Keratinocyte (primary cell): Measurements from ENCODE around the gene NPNT. TPM values are rescaled to one million over a fixed set of nuclear protein-coding genes. Genes with fewer than 3 reads are reported as not detected.

Experiments used
- DNase-seq: peaks from one replicate; pipeline ENCODE4 v3.0.0-alpha.2; 2011; ENCODE audit warnings: low read depth, missing footprints, low spot score
- FAIRE-seq: peaks from 2 replicates; lab custom pipeline; 2011; peaks lifted over from hg19 to GRCh38; lab: Jason Lieb, UNC
- H2AFZ ChIP-seq: 2 replicates; pipeline ENCODE4 v1.6.0; 2012; ENCODE audit warnings: low read length, control low read depth, inconsistent platforms; ENCODE audit not compliant: control insufficient read depth
- H3K27ac ChIP-seq: 2 replicates; pipeline ENCODE4 v1.5.1; 2011; ENCODE audit warnings: low read length; ENCODE audit not compliant: control insufficient read depth, insufficient read depth
- H3K27me3 ChIP-seq: 3 replicates; pipeline ENCODE4 v1.6.0; 2011; ENCODE audit warnings: low read length; ENCODE audit not compliant: control insufficient read depth, insufficient read depth; ENCODE audit errors: extremely low read depth
- H3K36me3 ChIP-seq, 2 experiments: 2 replicates in 1 of 2; 3 replicates in 1 of 2; pipeline ENCODE4 v1.5.1; 2011; ENCODE audit warnings: low read length in 2 of 2, mild to moderate bottlenecking in 1 of 2; ENCODE audit not compliant: control insufficient read depth in 2 of 2, insufficient read depth in 2 of 2; ENCODE audit errors: extremely low read depth in 1 of 2
- H3K4me1 ChIP-seq: 3 replicates; pipeline ENCODE4 v1.5.1; 2011; ENCODE audit warnings: low read length; ENCODE audit not compliant: control insufficient read depth, insufficient read depth; ENCODE audit errors: extremely low read depth
- H3K4me2 ChIP-seq: 3 replicates; pipeline ENCODE4 v1.6.0; 2011; ENCODE audit warnings: low read depth, low read length; ENCODE audit not compliant: control insufficient read depth, insufficient read depth; ENCODE audit errors: extremely low read depth
- H3K4me3 ChIP-seq, 3 experiments: fragments of 200-600 bp in 1 of 3; sonication (generic) in 1 of 3; 2 replicates in 2 of 3; 3 replicates in 1 of 3; pipeline ENCODE4 v1.5.1; 2011 to 2016; ENCODE audit warnings: low read length in 3 of 3, mild to moderate bottlenecking in 3 of 3, control low read depth in 2 of 3, inconsistent platforms in 1 of 3, low read depth in 1 of 3, mixed read lengths in 1 of 3, mixed run types in 1 of 3, moderate library complexity in 1 of 3; ENCODE audit not compliant: control insufficient read depth in 2 of 3, insufficient read depth in 2 of 3; ENCODE audit errors: extremely low read depth in 1 of 3
- H3K79me2 ChIP-seq: 2 replicates; pipeline ENCODE4 v1.6.0; 2012; ENCODE audit warnings: low read length; ENCODE audit not compliant: control insufficient read depth, insufficient read depth
- H3K9ac ChIP-seq: 3 replicates; pipeline ENCODE4 v1.6.0; 2011; ENCODE audit warnings: low read length; ENCODE audit not compliant: control insufficient read depth, insufficient read depth; ENCODE audit errors: extremely low read depth
- H3K9me1 ChIP-seq: 3 replicates; pipeline ENCODE4 v1.6.0; 2011; ENCODE audit warnings: low read length; ENCODE audit not compliant: control insufficient read depth, insufficient read depth; ENCODE audit errors: extremely low read depth
- H3K9me3 ChIP-seq: 2 replicates; pipeline ENCODE4 v1.5.1; 2012; ENCODE audit warnings: low read depth, low read length; ENCODE audit not compliant: control insufficient read depth
- H4K20me1 ChIP-seq: 3 replicates; pipeline ENCODE4 v1.6.0; 2011; ENCODE audit warnings: low read length; ENCODE audit not compliant: control insufficient read depth, insufficient read depth; ENCODE audit errors: extremely low read depth
- CTCF ChIP-seq, 3 experiments: IDR thresholded peaks in 1 of 3; conservative IDR thresholded peaks in 1 of 3; optimal IDR thresholded peaks in 1 of 3; 2 replicates in 2 of 3; 3 replicates in 1 of 3; pipeline versions ENCODE3 to v1.5.1; 2011; ENCODE audit warnings: low read length in 3 of 3, mild to moderate bottlenecking in 3 of 3, moderate library complexity in 2 of 3, control low read depth in 1 of 3, inconsistent platforms in 1 of 3; ENCODE audit not compliant: insufficient read depth in 2 of 3; ENCODE audit errors: extremely low read depth in 1 of 3
- EZH2 ChIP-seq: IDR thresholded peaks from one replicate; pipeline ENCODE4 v1.6.1; 2012; ENCODE audit warnings: inconsistent platforms, mild to moderate bottlenecking, low read length, moderate library complexity
- dilution Hi-C: fragments of 300-500 bp; cut with MboI; formaldehyde crosslinking; loops from one replicate; pipeline ENCODE4 v1.7.0; 2020; ENCODE audit warnings: low sequenced_read_pairs; ENCODE audit not compliant: extremely low pct_ligation_motif_present
- polyA plus RNA-seq, 5 experiments: library from polyadenylated mRNA; depleted of rRNA in 3 of 5; stranded (reverse) in 3 of 5; stranded (forward) in 1 of 5; unstranded in 1 of 5; fragments of >200 nt; gene quantifications; 1 replicate in 1 of 5; 2 replicates in 3 of 5; 3 replicates in 1 of 5; pipeline versions ENCODE4 v1.2.1 to v1.2.3, GENCODE V29; 2011 to 2012; ENCODE audit warnings: missing spikeins in 2 of 5, low read depth in 1 of 5, low replicate concordance in 1 of 5

Gene NPNT
- polyA plus RNA-seq, 1 donor (not counting 4 experiments of a cell fraction or from before 2014, with no cell fraction given) = 0.46 TPM

- Histone ChIP-seq H3K36me3 (no peaks in the 10 kb centered on the region), H3K9ac (no peak overlapping the region), H3K79me2 (no peaks in the 10 kb centered on the region), H3K9me1 (no peaks in the 10 kb centered on the region), H3K27me3 (no peaks in the 10 kb centered on the region), H3K4me1 (peaks cover 6% of the 10 kb centered on the region), H3K4me2 (no peak overlapping the region), H4K20me1 (no peaks in the 10 kb centered on the region), H2AFZ (no peak overlapping the region), H3K4me3 (no peak overlapping the region), H3K9me3 (no peaks in the 10 kb centered on the region), H3K27ac (no peak overlapping the region)
- dilution Hi-C loops = no loop called here
- no peak for FAIRE-seq
- DNase-seq = peak; percentile 57
- TF ChIP-seq EZH2 (no peak), CTCF (optimal IDR thresholded peaks at IDR 0.05 in 1 of 3, IDR thresholded peaks at IDR 0.05 in 1 of 3, conservative IDR thresholded peaks at IDR 0.05 in 1 of 3; ENCODE audit: extremely low read depth in 1 of 3, insufficient read depth in 2 of 3, low read length in 3 of 3) (no peak)
Measured at GRCh38 chr4:105990933-105991332, 95.7 kb downstream of the NPNT start.

- no peaks in the 10 kb centered on the region for H3K27me3 ChIP-seq
- H2AFZ ChIP-seq = no peak overlapping the region
- H3K79me2 ChIP-seq = no peaks in the 10 kb centered on the region
- no peak overlapping the region for H3K27ac ChIP-seq
- no peaks in the 10 kb centered on the region for H4K20me1 ChIP-seq
- H3K9me1 ChIP-seq = no peaks in the 10 kb centered on the region
- no peaks in the 10 kb centered on the region for H3K36me3 ChIP-seq
- H3K4me3 ChIP-seq = no peak overlapping the region
- no peak for TF ChIP-seq EZH2
- no peak for TF ChIP-seq CTCF (optimal IDR thresholded peaks at IDR 0.05 in 1 of 3, IDR thresholded peaks at IDR 0.05 in 1 of 3, conservative IDR thresholded peaks at IDR 0.05 in 1 of 3; ENCODE audit: extremely low read depth in 1 of 3, insufficient read depth in 2 of 3, low read length in 3 of 3)
- no peaks in the 10 kb centered on the region for H3K9me3 ChIP-seq
- dilution Hi-C loops = no loop called here
- peaks cover 6% of the 10 kb centered on the region for H3K4me1 ChIP-seq
- FAIRE-seq (no peak), DNase-seq (no peak)
- no peak overlapping the region for H3K4me2 ChIP-seq
- no peak overlapping the region for H3K9ac ChIP-seq
Measured at GRCh38 chr4:105991726-105992125, 96.5 kb downstream of the NPNT start.
